ENCODE results near the gene SLC35E2B.

- TF ChIP-seq USF2 (IDR thresholded peaks at IDR 0.05) (no peak), POLR2A (IDR thresholded peaks at IDR 0.05; ENCODE audit: low read length) (no peak), EP300 (IDR thresholded peaks at IDR 0.05) (no peak), EHMT2 (IDR thresholded peaks at IDR 0.05; ENCODE audit: low read depth) (no peak), JUNB (IDR thresholded peaks at IDR 0.05) (no peak), RFX5 (IDR thresholded peaks at IDR 0.05) (no peak)
Measured at GRCh38 chr1:1613509-1614082, 79.0 kb downstream of the SLC35E2B start.

Measured in A549 (cell line).